HG02763 (cell line): Measurements from ENCODE around the gene TTC24.
A peak's percentile ranks its signal among the peaks of the same experiment; 100 is the strongest.

Experiments
- ATAC-seq: cut with Tn5 transposase; IDR thresholded peaks from one replicate; pipeline ENCODE4 v1.9.1; 2021; ENCODE audit warnings: mild to moderate bottlenecking, moderate library complexity; ENCODE audit not compliant: unreplicated experiment

The TTC24 gene

GRCh38 chr1:156553860-156554485, 25.6 kb upstream of the TTC24 start:
- no peak for ATAC-seq

- ATAC-seq, result no peak
Measured at GRCh38 chr1:156554971-156555370, 24.6 kb upstream of the TTC24 start.

- no peak for ATAC-seq
Measured at GRCh38 chr1:156555715-156556114, 23.8 kb upstream of the TTC24 start.

- no peak for ATAC-seq
Measured at GRCh38 chr1:156556354-156556753, 23.2 kb upstream of the TTC24 start.

- no peak for ATAC-seq
Measured at GRCh38 chr1:156559086-156559796, 20.3 kb upstream of the TTC24 start.

GRCh38 chr1:156559797-156560385, 19.6 kb upstream of the TTC24 start:
- ATAC-seq, result no peak

GRCh38 chr1:156560585-156561163, 18.8 kb upstream of the TTC24 start:
- ATAC-seq, result no peak

GRCh38 chr1:156565519-156565918, 14.0 kb upstream of the TTC24 start:
- no peak for ATAC-seq

- no peak for ATAC-seq
Measured at GRCh38 chr1:156566436-156566835, 13.1 kb upstream of the TTC24 start.

- ATAC-seq, result no peak
Measured at GRCh38 chr1:156571261-156571852, 8.2 kb upstream of the TTC24 start.

GRCh38 chr1:156571919-156572662, 7.4 kb upstream of the TTC24 start, which contains the start of gene IQGAP3:
Gene IQGAP3 (minus strand): TSS chr1:156572565. CDS start chr1:156572529, 36 bp downstream.
- peak; percentile 79 for ATAC-seq

- ATAC-seq, result no peak
Measured at GRCh38 chr1:156572663-156573018, 6.9 kb upstream of the TTC24 start.

GRCh38 chr1:156574039-156574633, 5.4 kb upstream of the TTC24 start:
- ATAC-seq, result no peak

GRCh38 chr1:156577550-156577949, 2.0 kb upstream of the TTC24 start:
- ATAC-seq, result no peak

GRCh38 chr1:156578055-156578454, 1.5 kb upstream of the TTC24 start:
- no peak for ATAC-seq

- no peak for ATAC-seq
Measured at GRCh38 chr1:156581661-156582387, 2.3 kb downstream of the TTC24 start.

GRCh38 chr1:156582388-156583017, 3.0 kb downstream of the TTC24 start:
- no peak for ATAC-seq

GRCh38 chr1:156583821-156584622, 4.5 kb downstream of the TTC24 start:
- no peak for ATAC-seq
